ENCODE data around the gene PRUNE2. TPM values are rescaled to one million over a fixed set of nuclear protein-coding genes. Genes with fewer than 3 reads are reported as not detected.

Gene PRUNE2
- total RNA-seq, 2 donors from 2014 or later: 12.1 to 90.0 TPM

DNA sequence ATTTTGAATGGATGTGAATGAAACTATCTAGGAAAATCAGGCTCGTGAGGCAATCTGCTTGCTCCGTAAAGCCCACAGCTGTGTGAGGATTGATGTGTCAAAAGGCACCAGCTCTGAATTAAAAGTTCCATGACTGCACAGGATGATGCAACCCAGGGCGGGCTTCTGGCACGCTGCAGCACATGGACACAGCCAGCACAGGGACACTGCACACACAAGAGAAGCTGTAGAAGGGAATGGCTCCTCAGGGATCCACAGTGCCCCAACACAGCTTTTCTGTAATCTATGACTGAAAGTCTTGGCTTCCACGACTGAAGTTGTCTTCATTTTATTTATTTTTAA lies 295.9 kb downstream of the PRUNE2 start:
- intact Hi-C loops (cut with DNase I): no loop called here
- no peaks in the 10 kb centered on the region for H3K4me1 ChIP-seq
- H3K36me3 ChIP-seq: no peaks in the 10 kb centered on the region
- no peak for DNase-seq
- no peak overlapping the region for H3K9ac ChIP-seq (ENCODE audit: low read depth in 2 of 2, low read length in 2 of 2)
- no peaks in the 10 kb centered on the region for H3K9me3 ChIP-seq
- H3K4me3 ChIP-seq: no peak overlapping the region
- no peak overlapping the region for H3K27ac ChIP-seq
- H3K27me3 ChIP-seq: no peaks in the 10 kb centered on the region
- TF ChIP-seq, protein P1, sequence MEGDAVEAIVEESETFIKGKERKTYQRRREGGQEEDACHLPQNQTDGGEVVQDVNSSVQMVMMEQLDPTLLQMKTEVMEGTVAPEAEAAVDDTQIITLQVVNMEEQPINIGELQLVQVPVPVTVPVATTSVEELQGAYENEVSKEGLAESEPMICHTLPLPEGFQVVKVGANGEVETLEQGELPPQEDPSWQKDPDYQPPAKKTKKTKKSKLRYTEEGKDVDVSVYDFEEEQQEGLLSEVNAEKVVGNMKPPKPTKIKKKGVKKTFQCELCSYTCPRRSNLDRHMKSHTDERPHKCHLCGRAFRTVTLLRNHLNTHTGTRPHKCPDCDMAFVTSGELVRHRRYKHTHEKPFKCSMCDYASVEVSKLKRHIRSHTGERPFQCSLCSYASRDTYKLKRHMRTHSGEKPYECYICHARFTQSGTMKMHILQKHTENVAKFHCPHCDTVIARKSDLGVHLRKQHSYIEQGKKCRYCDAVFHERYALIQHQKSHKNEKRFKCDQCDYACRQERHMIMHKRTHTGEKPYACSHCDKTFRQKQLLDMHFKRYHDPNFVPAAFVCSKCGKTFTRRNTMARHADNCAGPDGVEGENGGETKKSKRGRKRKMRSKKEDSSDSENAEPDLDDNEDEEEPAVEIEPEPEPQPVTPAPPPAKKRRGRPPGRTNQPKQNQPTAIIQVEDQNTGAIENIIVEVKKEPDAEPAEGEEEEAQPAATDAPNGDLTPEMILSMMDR (IDR thresholded peaks at IDR 0.05): no peak

GRCh38 chr9:76609285-76610010 lies 296.5 kb downstream of the PRUNE2 start:
- Histone ChIP-seq H3K4me3 (no peak overlapping the region), H3K27me3 (no peaks in the 10 kb centered on the region), H3K36me3 (no peaks in the 10 kb centered on the region), H3K4me1 (no peaks in the 10 kb centered on the region), H3K9ac (ENCODE audit: low read depth in 2 of 2, low read length in 2 of 2) (no peak overlapping the region), H3K27ac (no peak overlapping the region), H3K9me3 (no peaks in the 10 kb centered on the region)
- intact Hi-C loops (cut with DNase I): no loop called here
- DNase-seq: no peak
- TF ChIP-seq, protein P1 (IDR thresholded peaks at IDR 0.05): no peak

- Histone ChIP-seq H3K4me3 (no peak overlapping the region), H3K27me3 (no peaks in the 10 kb centered on the region), H3K27ac (no peak overlapping the region), H3K4me1 (no peaks in the 10 kb centered on the region), H3K9ac (ENCODE audit: low read depth in 2 of 2, low read length in 2 of 2) (no peak overlapping the region), H3K36me3 (no peaks in the 10 kb centered on the region), H3K9me3 (no peaks in the 10 kb centered on the region)
- DNase-seq: no peak
- intact Hi-C loops (cut with DNase I): no loop called here
- TF ChIP-seq, protein P1 (IDR thresholded peaks at IDR 0.05): no peak
Measured at GRCh38 chr9:76608575-76609273, 297.2 kb downstream of the PRUNE2 start.

DNA sequence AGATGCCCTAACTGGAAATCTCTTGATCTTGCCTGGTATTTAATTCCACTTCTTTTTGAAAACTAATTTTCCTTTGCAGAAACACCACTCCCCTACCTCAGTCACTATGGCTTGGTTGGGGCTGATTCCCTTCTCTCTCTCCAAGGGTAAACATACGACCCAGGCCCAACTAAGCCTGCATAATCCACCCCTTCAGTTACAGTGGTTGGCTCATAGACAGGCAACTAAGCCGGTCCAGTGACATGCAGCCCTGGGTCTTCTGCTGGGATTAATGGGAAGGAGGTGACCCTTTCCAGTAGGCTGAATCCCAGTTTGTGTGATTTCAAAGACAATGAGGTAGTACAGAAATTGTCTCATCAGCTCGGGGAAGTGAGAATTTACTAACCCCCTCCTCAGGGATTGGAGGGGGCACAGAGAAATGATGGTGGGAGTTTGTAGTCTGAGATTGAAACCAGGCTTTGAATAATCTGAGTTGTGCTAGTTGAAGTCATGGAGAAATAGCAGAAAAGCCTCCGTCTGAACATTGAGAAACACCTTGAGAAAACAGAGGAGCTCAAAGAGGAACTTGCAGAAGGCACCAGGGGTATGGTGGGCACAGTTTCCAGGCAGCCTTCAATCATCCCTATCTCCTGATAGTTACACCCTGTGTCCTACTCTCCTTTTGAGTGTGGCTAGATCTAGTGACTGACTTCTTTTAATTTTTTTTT lies 298.0 kb downstream of the PRUNE2 start:
- H3K27ac ChIP-seq: no peak overlapping the region
- intact Hi-C loops (cut with DNase I): no loop called here

DNA sequence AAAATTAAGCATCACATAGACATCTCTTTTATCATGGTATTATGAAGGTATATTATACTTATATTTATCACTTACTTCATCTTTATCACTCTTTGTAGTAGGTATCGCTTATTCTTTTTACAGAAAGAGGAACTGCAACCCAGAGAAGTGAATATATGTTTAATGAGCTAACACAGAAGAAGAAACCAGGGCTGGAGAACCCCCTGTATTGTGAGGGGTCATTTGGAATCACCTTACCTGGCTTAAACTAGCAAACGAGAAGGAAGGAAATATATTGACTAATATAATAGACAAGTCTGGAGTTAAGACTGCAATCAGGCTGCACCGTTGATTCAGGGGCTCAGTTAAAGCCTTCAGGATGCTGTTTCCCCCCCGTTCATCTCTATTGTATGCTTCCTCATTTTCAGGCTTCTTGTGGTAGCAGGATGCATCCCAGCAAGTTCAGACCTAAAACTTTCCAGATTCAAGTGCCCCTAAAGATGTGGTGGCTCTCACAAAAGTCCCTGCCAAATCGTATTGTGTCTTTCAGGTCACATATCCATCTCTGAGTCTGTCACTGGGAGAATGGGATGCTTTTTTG lies 300.5 kb downstream of the PRUNE2 start:
- intact Hi-C loops (cut with DNase I): no loop called here
- H3K4me1 ChIP-seq: no peaks in the 10 kb centered on the region
- no peak overlapping the region for H3K9ac ChIP-seq (ENCODE audit: low read depth in 2 of 2, low read length in 2 of 2)
- H3K27ac ChIP-seq: no peak overlapping the region
- H3K4me3 ChIP-seq: no peak overlapping the region
- H3K27me3 ChIP-seq: no peaks in the 10 kb centered on the region
- DNase-seq: no peak
- H3K9me3 ChIP-seq: no peaks in the 10 kb centered on the region
- H3K36me3 ChIP-seq: no peaks in the 10 kb centered on the region
- TF ChIP-seq, protein P1 (IDR thresholded peaks at IDR 0.05): no peak

More for the DNA sequence above, 298.0 kb downstream of the PRUNE2 start:
- H3K27me3 ChIP-seq: no peaks in the 10 kb centered on the region
- H3K36me3 ChIP-seq: no peaks in the 10 kb centered on the region
- TF ChIP-seq, protein P1 (IDR thresholded peaks at IDR 0.05): no peak
- no peaks in the 10 kb centered on the region for H3K4me1 ChIP-seq
- DNase-seq: no peak
- no peak overlapping the region for H3K4me3 ChIP-seq
- H3K9ac ChIP-seq (ENCODE audit: low read depth in 2 of 2, low read length in 2 of 2): no peak overlapping the region
- H3K9me3 ChIP-seq: no peaks in the 10 kb centered on the region
